ENCODE data around the gene ATP2C2. TPM values are rescaled to one million over a fixed set of nuclear protein-coding genes. Genes with fewer than 3 reads are reported as not detected.

The ATP2C2 gene
- total RNA-seq, 2 experiments from 2014 or later, result not detected

DNA sequence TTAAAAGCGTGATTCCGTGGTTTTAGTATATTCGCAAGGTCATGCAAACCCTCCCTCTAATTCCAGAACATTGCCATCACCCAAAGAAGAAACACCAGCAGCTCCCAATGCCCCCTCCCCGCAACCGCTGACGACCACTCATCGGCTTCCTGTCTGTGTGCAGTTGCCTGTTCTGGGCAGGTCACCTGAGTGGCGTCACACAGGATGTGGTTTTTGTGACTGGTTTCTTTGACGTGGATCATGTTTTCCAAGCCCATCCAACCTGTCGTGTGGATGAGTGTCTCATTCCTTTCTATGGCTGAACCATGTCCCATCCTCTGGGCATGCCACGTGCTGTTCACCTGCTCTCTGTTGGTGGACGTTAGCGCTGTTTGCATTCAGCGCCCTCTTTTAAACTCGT lies 8.2 kb upstream of the ATP2C2 start:
- Mint-ChIP-seq H3K9me3 (ENCODE audit: insufficient read depth) (no peaks in the 10 kb centered on the region), H3K4me1 (ENCODE audit: low read depth) (peaks cover 36% of the 10 kb centered on the region), H3K27ac (peak overlapping the region; percentile 77), H3K27me3 (ENCODE audit: low read depth) (peaks cover 7% of the 10 kb centered on the region), H3K36me3 (ENCODE audit: low read depth) (no peaks in the 10 kb centered on the region), H3K4me3 (peak overlapping the region; percentile 40)
- ChIA-PET POLR2A (no interaction called here), CTCF (interaction anchor here (1.1 kb wide), 1 partner anchor 83 kb away, joined by 4 read pairs; no protein-coding TSS in a partner anchor)
- DNase-seq (peak; percentile 82), ATAC-seq (peak; percentile 67)

DNA sequence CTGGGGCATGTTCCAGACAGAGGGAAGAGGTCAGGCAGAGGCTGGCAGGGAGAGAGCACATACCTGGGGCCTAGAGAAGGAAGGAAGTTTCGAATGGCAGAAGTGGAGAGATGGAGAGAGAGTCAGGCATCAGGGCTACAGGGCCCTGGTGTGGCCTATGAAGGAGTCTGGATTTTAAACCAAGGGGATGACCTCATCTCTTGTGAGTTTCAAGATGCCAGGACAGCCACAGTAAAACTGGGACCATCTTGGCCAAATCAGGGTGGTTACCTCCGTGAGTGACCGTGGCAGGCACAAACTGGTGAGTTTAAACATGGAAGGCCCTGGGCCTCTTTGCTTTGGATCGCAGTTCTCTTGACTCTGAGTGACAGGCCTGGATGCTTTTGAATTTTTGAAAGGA lies 7.6 kb upstream of the ATP2C2 start:
- H3K27me3 Mint-ChIP-seq (ENCODE audit: low read depth), result peaks cover 8% of the 10 kb centered on the region
- ChIA-PET POLR2A (no interaction called here), CTCF (no interaction called here)
- H3K27ac Mint-ChIP-seq, result peak overlapping the region; percentile 77
- H3K4me3 Mint-ChIP-seq, result no peak overlapping the region
- peaks cover 36% of the 10 kb centered on the region for H3K4me1 Mint-ChIP-seq (ENCODE audit: low read depth)
- DNase-seq (no peak), ATAC-seq (no peak)
- H3K9me3 Mint-ChIP-seq (ENCODE audit: insufficient read depth), result no peaks in the 10 kb centered on the region
- H3K36me3 Mint-ChIP-seq (ENCODE audit: low read depth), result no peaks in the 10 kb centered on the region

DNA sequence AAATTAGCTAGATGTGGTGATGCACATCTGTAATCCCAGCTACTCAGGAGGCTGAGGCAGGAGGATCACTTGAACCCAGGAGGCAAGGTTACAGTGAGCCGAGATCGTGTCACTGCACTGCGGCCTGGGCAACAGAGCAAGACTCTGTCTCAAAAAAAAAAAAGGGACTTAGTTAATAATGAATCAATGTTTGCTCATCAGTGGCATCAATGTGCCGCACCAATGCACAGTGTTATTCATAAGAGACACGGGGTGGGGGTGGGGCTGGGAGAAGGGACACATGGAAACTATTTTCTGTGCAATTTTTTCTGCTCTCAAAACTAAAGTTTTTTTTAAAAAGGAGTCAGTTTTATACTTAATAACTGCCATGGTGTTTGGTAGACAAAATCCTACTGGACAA lies 6.8 kb upstream of the ATP2C2 start:
- CTCF ChIA-PET, result no interaction called here
- H3K36me3 Mint-ChIP-seq (ENCODE audit: low read depth), result no peaks in the 10 kb centered on the region
- peaks cover 15% of the 10 kb centered on the region for H3K27me3 Mint-ChIP-seq (ENCODE audit: low read depth)
- peaks cover 36% of the 10 kb centered on the region for H3K4me1 Mint-ChIP-seq (ENCODE audit: low read depth)
- POLR2A ChIA-PET, result no interaction called here
- H3K9me3 Mint-ChIP-seq (ENCODE audit: insufficient read depth), result no peaks in the 10 kb centered on the region
- no peak for ATAC-seq
- no peak overlapping the region for H3K27ac Mint-ChIP-seq
- no peak for DNase-seq
- no peak overlapping the region for H3K4me3 Mint-ChIP-seq

DNA sequence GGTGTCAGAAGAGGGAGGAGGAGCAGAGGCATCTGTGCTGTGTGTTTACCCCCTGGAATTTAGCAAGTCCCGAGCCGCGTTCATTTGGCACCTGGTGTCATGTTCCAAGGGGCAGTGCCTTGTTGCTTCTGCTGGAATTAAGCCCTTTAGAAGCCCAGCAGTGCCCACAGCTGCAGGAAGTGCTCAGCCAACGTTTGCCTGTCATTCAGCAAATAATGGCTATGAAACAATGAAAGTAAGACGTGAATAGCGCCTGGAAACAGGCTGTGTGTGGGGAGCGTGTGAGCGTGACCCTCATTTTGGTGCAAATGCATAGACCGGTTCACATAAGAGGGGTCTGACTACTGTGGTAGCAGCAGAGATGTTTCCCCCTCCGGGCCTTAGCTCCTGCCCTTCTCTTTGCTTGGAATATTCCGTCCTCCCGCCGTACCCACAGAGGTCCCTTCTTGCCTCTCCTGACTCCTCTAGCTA lies 5.8 kb upstream of the ATP2C2 start:
- no peaks in the 10 kb centered on the region for H3K9me3 Mint-ChIP-seq (ENCODE audit: insufficient read depth)
- POLR2A ChIA-PET, result no interaction called here
- no peak for DNase-seq
- H3K4me3 Mint-ChIP-seq, result no peak overlapping the region
- H3K36me3 Mint-ChIP-seq (ENCODE audit: low read depth), result no peaks in the 10 kb centered on the region
- peaks cover 33% of the 10 kb centered on the region for H3K4me1 Mint-ChIP-seq (ENCODE audit: low read depth)
- CTCF ChIA-PET, result interaction anchor here (1.0 kb wide), 1 partner anchor 175 kb away, joined by 3 read pairs; the partner anchor contains the start of gene TAF1C
- H3K27ac Mint-ChIP-seq, result no peak overlapping the region
- H3K27me3 Mint-ChIP-seq (ENCODE audit: low read depth), result peaks cover 24% of the 10 kb centered on the region
- ATAC-seq, result no peak

DNA sequence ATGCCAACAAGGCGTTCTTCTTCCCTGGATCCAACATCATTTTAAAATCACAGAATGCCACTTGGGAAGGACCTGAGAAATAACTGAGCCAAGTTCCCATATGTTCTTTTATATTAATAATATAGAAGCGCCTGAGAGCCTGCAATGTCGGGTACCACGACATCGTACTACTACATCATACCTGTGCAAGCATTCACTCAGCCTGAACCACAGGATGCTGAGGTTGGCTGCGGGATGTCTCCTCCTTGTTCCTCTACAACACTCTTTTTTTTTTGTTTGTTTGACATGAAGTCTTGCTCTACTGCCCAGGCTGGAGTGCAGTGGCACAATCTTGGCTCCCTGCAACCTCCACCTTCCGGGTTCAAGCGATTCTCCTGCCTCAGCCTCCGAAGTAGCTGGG lies 2.1 kb upstream of the ATP2C2 start:
- H3K4me1 Mint-ChIP-seq (ENCODE audit: low read depth), result peaks cover 23% of the 10 kb centered on the region
- no peak overlapping the region for H3K27ac Mint-ChIP-seq
- peaks cover 53% of the 10 kb centered on the region for H3K27me3 Mint-ChIP-seq (ENCODE audit: low read depth)
- CTCF ChIA-PET, result no interaction called here
- POLR2A ChIA-PET, result no interaction called here
- DNase-seq (no peak), ATAC-seq (no peak)
- no peaks in the 10 kb centered on the region for H3K36me3 Mint-ChIP-seq (ENCODE audit: low read depth)
- H3K4me3 Mint-ChIP-seq, result no peak overlapping the region
- H3K9me3 Mint-ChIP-seq (ENCODE audit: insufficient read depth), result no peaks in the 10 kb centered on the region

DNA sequence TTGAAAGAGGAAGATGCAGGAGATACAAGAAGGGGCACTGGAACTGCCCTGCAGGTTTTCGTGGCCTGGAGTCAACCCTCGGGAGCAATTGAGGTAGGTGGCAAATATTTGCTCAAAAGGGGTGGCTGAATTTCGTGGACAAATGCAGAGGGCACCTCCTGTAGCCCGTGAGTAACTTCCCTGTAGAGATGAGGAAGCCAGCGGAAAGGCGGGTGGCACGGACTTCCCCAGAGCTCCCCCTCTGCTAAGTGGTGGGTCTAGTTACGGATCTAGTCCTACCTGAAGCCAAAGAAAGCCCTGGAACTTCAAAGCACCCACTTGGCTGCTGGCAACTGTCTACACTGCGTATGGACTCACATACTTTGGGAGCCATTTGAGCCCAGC lies 1.0 kb upstream of the ATP2C2 start:
- CTCF ChIA-PET, result no interaction called here

DNA sequence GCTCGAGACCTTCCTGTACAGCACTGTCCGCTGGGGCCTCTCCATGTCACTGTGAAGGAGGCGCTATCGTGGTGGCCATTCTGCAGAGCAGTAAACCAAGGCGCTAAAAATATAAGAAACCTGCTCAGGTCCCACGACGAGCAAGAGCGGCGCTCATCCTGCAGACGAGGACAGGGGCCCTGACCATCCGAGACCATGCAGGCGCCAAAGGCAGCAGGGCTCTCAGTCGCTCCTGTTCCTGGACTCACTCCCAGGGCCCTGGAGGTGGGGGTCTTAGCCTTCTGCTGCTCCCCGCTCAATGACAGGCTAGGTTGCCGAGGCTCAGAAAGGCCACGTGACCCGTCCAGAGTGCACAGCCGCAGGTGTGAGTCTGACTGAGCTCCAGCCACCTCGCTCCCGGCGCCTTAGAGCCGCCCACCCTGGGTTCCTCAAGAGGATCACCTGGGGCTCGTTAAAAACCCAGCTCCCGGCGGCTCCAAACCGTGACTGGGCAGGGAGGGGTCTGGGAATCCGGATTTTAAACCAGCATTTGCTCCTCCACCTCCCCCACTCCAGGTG lies 509 bp upstream of the ATP2C2 start:
- no peak for DNase-seq
- Mint-ChIP-seq H3K4me3 (no peak overlapping the region), H3K27me3 (ENCODE audit: low read depth) (peaks cover 62% of the 10 kb centered on the region), H3K27ac (no peak overlapping the region), H3K36me3 (ENCODE audit: low read depth) (no peaks in the 10 kb centered on the region), H3K9me3 (ENCODE audit: insufficient read depth) (no peaks in the 10 kb centered on the region), H3K4me1 (ENCODE audit: low read depth) (peaks cover 22% of the 10 kb centered on the region)
- ChIA-PET CTCF (no interaction called here), POLR2A (no interaction called here)
- no peak for ATAC-seq

More for the DNA sequence above, 1.0 kb upstream of the ATP2C2 start:
- DNase-seq (no peak), ATAC-seq (no peak)
- H3K4me3 Mint-ChIP-seq, result no peak overlapping the region
- peaks cover 22% of the 10 kb centered on the region for H3K4me1 Mint-ChIP-seq (ENCODE audit: low read depth)
- H3K36me3 Mint-ChIP-seq (ENCODE audit: low read depth), result no peaks in the 10 kb centered on the region
- peaks cover 62% of the 10 kb centered on the region for H3K27me3 Mint-ChIP-seq (ENCODE audit: low read depth)
- no peak overlapping the region for H3K27ac Mint-ChIP-seq
- no peaks in the 10 kb centered on the region for H3K9me3 Mint-ChIP-seq (ENCODE audit: insufficient read depth)
- POLR2A ChIA-PET, result no interaction called here

DNA sequence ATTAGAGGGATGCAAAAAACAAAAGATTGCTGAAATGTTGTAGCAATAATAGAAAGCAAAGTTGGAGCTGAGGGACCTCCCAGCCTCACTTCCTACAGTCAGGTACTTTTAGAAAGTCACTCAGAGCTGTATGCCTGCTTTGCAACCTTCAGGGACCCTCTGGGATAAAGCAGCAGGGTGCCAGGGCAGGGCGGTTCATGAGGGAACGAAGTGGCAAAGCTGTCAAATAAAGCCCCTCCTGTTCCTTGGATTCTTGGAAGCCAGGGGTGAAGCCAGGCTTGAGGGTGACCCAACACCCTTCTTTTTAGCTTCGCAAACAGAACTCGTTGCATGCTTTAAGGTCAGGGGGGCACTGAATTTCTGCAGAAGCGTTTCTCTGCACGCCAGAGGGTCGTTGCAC lies 767 bp downstream of the ATP2C2 start:
- POLR2A ChIA-PET, result no interaction called here
- H3K4me3 Mint-ChIP-seq, result no peak overlapping the region
- no peak overlapping the region for H3K27ac Mint-ChIP-seq
- no peaks in the 10 kb centered on the region for H3K36me3 Mint-ChIP-seq (ENCODE audit: low read depth)
- H3K4me1 Mint-ChIP-seq (ENCODE audit: low read depth), result peaks cover 22% of the 10 kb centered on the region
- CTCF ChIA-PET, result interaction anchor here (1.8 kb wide), 1 partner anchor 92 kb away, joined by 9 read pairs; no protein-coding TSS in a partner anchor
- no peak for DNase-seq
- ATAC-seq, result no peak
- peaks cover 62% of the 10 kb centered on the region for H3K27me3 Mint-ChIP-seq (ENCODE audit: low read depth)
- no peaks in the 10 kb centered on the region for H3K9me3 Mint-ChIP-seq (ENCODE audit: insufficient read depth)

DNA sequence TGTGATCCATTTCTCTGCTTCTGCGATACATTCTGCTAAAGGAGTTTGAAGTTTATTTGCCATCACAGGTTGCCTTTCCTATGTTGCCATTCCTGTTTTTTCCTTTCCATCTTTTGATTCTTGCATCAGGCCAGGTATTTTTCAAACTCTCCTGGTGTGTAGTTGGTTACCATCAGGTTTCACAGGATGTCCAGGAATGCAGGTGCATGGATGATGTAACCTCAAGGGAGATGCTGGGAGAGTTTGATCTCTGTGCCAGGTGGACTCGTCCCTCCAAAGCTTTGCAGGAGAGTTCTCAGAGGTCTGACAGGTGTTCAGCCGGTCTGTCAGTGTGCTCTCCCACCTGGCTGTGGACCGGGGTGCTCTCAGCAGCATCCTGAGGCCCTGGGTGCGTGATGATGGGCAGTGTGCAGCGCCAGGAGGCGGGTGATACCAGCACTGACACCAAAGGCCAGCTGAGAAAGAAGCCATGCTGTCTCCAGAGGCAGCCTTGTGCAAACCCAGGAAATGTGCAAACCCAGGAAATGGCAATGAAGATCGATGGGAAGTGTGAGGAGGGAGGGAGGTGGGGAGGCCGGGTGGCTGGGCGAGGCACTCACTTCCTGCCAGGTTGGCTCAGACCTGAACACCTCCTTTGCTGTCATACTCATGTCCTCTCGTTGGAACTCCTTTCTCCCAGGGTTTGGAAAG lies 1.7 kb downstream of the ATP2C2 start:
- H3K4me1 Mint-ChIP-seq (ENCODE audit: low read depth), result peaks cover 22% of the 10 kb centered on the region
- DNase-seq (no peak), ATAC-seq (peak; percentile 21)
- H3K27me3 Mint-ChIP-seq (ENCODE audit: low read depth), result peaks cover 61% of the 10 kb centered on the region
- no peak overlapping the region for H3K27ac Mint-ChIP-seq
- H3K9me3 Mint-ChIP-seq (ENCODE audit: insufficient read depth), result no peaks in the 10 kb centered on the region
- H3K4me3 Mint-ChIP-seq, result no peak overlapping the region
- ChIA-PET POLR2A (no interaction called here), CTCF (interaction anchor here (1.8 kb wide), 1 partner anchor 93 kb away, joined by 9 read pairs; no protein-coding TSS in a partner anchor)
- no peaks in the 10 kb centered on the region for H3K36me3 Mint-ChIP-seq (ENCODE audit: low read depth)

DNA sequence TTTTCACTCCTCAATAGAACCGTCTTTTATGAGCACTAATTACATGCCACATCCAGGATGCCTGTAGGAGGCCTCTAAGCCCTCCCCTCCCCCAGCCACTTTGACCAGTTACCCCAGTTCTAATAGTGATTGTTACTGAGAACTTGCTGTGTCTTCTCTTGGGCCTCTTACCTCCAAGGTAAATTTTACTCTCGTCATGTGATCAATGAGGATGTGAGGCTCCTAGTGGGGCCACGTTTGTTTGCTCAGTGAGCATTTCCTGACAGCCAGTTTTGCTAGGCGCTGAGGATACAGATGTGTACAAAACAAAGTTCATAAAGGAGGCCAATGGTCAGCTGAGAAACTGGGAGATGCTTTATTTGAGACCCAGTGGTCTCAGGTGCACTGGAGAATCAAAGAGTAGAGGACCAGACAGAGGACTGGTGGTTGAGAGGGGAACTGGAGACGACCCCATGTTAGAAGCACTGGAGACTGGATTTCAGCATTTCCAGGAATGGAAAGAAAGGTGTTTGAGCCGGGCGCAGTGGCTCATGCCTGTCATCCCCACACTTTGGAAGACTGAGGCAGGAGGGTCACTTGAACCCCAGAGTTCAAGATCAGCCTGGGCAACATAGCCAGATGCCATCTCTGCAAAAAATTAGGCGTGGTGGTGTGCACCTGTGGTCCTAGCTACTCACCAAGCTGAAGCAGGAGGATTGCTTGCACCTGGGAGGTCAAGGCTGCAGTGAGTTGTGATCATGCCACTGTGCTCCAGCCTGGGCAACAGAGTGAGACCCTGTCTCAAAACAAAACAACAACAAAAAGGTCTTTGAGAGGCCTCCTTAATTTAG lies 2.6 kb downstream of the ATP2C2 start:
- H3K27ac Mint-ChIP-seq, result no peak overlapping the region
- H3K4me1 Mint-ChIP-seq (ENCODE audit: low read depth), result peaks cover 22% of the 10 kb centered on the region
- POLR2A ChIA-PET, result no interaction called here
- CTCF ChIA-PET, result no interaction called here
- no peaks in the 10 kb centered on the region for H3K9me3 Mint-ChIP-seq (ENCODE audit: insufficient read depth)
- H3K4me3 Mint-ChIP-seq, result no peak overlapping the region
- H3K27me3 Mint-ChIP-seq (ENCODE audit: low read depth), result peaks cover 64% of the 10 kb centered on the region
- no peaks in the 10 kb centered on the region for H3K36me3 Mint-ChIP-seq (ENCODE audit: low read depth)
- no peak for DNase-seq
- no peak for ATAC-seq

DNA sequence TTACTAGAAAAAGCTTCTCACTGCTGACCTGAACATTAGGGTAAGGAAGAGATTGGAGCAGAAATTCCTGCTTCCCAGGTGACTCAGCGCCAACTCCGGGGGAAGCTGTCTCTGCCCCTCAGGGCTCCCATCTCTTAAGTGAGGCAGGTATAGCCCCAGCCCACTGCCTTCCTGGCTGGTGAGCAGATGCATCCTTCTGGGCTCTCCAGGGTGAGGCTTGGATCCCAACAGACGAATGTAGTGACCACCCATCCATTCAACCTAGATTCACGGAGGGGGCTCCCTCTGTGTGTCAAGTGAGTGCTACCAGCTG lies 3.2 kb downstream of the ATP2C2 start:
- H3K9me3 Mint-ChIP-seq (ENCODE audit: insufficient read depth), result no peaks in the 10 kb centered on the region
- ChIA-PET CTCF (no interaction called here), POLR2A (no interaction called here)
- DNase-seq (no peak), ATAC-seq (no peak)
- no peak overlapping the region for H3K4me3 Mint-ChIP-seq
- H3K4me1 Mint-ChIP-seq (ENCODE audit: low read depth), result peaks cover 22% of the 10 kb centered on the region
- no peak overlapping the region for H3K27ac Mint-ChIP-seq
- H3K27me3 Mint-ChIP-seq (ENCODE audit: low read depth), result peaks cover 61% of the 10 kb centered on the region
- H3K36me3 Mint-ChIP-seq (ENCODE audit: low read depth), result no peaks in the 10 kb centered on the region

DNA sequence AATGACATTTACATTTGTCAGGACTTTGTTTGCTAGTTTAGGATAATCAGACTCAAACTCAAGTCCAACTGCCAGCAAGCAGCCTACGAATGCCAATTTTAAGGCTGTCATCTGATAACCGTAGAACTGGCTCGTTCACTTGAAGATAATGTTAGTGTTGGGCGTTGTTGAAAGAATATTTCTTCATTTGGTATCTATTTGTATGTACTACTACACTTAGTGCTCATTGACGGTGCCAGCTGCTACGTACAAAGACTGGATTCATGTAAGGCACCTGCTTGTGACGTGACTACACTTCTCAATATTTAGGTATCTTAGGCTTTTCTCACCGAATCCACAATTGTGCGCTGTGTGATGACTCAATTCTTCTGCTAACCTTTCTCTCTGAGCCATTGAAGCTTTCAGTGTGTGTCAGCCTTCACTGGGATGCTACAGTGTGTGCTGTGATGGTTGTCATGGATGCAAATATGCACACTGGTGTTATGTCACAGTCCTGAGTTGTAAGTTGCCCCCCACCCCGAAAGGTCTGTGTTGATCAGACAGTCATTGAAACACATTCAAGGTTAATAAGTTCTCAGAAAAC lies 5.7 kb downstream of the ATP2C2 start:
- ATAC-seq, result no peak
- CTCF ChIA-PET, result no interaction called here

More for the DNA sequence above, 5.7 kb downstream of the ATP2C2 start:
- POLR2A ChIA-PET, result no interaction called here
- Mint-ChIP-seq H3K4me3 (no peak overlapping the region), H3K9me3 (ENCODE audit: insufficient read depth) (no peaks in the 10 kb centered on the region), H3K27ac (no peak overlapping the region), H3K4me1 (ENCODE audit: low read depth) (peaks cover 12% of the 10 kb centered on the region), H3K27me3 (ENCODE audit: low read depth) (peaks cover 43% of the 10 kb centered on the region), H3K36me3 (ENCODE audit: low read depth) (no peaks in the 10 kb centered on the region)
- no peak for DNase-seq
